Stimulated activated naive CD8-positive, alpha-beta T cell treated with anti-CD3 and anti-CD28 coated beads, Interleukin-15, Interleukin-2, amounts not matched to agents 100 ng/mL and 50 ng/mL, for 24 hours (primary cell): ENCODE data around the gene GBX1.

Source experiments
- H3K27ac Mint-ChIP-seq: one replicate; pipeline ENCODE4 v1.8.0; 2021; ENCODE audit warnings: mild to moderate bottlenecking, mixed read lengths
- H3K27me3 Mint-ChIP-seq: one replicate; pipeline ENCODE4 v1.8.0; 2021; ENCODE audit warnings: mixed read lengths
- H3K36me3 Mint-ChIP-seq: one replicate; pipeline ENCODE4 v1.8.0; 2021; ENCODE audit warnings: low read depth, mixed read lengths
- H3K4me1 Mint-ChIP-seq: one replicate; pipeline ENCODE4 v1.8.0; 2021; ENCODE audit warnings: low read depth, mixed read lengths
- H3K4me3 Mint-ChIP-seq: one replicate; pipeline ENCODE4 v1.8.0; 2021; ENCODE audit warnings: mild to moderate bottlenecking, mixed read lengths
- H3K9me3 Mint-ChIP-seq: one replicate; pipeline ENCODE4 v1.8.0; 2021; ENCODE audit warnings: mixed read lengths

GBX1 gene

DNA sequence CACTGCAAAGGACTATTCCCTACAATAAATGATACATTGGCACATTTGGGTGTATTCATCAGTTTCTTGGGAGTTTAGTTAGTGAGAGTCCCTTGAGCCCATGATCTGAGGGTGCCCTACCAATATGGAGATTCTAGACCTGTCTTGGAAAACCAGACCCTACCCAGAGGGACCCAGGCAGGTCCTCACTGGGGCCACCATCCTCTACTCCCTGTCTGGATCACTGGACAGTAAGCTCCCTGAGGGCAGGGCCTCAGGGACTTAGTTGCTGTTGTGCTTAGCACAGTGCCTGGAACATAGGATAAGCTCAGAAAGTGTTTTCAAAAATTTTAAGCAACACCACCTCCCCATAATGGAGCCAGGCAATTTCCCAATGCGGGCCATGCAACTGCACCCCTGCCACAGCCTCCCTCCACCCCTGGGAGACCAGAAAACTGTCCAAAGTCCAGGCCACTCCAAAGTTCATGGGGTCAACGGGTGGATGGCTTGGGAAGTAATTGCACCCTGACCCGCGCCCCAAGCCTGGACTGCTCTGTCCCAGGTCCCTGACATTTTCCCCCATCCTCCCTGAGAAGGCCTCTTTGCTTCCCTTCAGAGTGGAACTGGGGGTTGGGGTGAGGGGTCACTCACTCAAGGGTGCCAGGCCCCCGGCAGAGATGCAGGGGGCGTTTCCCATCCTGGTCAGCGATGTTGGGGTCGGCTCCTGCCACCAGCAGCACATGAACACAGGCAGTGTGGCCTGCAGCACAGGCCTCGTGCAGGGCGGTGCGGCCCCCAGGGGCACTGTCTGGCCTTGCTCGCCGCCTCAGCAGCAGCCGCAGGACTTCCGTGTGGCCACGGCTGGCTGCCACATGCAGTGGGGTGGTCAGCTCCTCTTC, 18.5 kb upstream of the GBX1 start:
- no peaks in the 10 kb centered on the region for H3K36me3 Mint-ChIP-seq
- peaks cover 4% of the 10 kb centered on the region for H3K27me3 Mint-ChIP-seq
- H3K4me3 Mint-ChIP-seq: no peak overlapping the region
- H3K27ac Mint-ChIP-seq: no peak overlapping the region
- H3K9me3 Mint-ChIP-seq: no peaks in the 10 kb centered on the region
- no peaks in the 10 kb centered on the region for H3K4me1 Mint-ChIP-seq

DNA sequence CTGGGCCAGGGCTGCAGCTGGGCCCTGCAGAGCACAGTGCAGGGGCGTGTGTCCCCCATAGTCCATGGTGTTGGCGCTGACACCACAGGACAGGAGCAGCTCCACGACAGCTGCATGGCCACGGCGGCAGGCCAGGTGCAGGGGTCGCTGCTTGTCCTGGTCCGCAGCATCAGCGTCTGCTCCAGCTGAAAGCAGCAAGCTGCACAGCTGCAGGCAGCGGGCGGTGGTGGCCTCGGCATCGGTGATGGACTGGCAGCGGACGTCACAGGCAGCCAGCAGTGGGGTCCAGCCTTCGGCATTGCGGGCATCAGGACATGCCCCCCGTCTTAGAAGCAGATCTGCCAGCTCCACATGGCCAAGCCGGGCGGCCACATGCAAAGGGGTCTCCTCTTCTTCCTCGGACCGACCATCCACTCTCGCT, 13.5 kb upstream of the GBX1 start:
- Mint-ChIP-seq H3K36me3 (no peaks in the 10 kb centered on the region), H3K27me3 (peaks cover 13% of the 10 kb centered on the region), H3K27ac (no peak overlapping the region), H3K4me1 (no peaks in the 10 kb centered on the region), H3K9me3 (no peaks in the 10 kb centered on the region), H3K4me3 (no peak overlapping the region)

DNA sequence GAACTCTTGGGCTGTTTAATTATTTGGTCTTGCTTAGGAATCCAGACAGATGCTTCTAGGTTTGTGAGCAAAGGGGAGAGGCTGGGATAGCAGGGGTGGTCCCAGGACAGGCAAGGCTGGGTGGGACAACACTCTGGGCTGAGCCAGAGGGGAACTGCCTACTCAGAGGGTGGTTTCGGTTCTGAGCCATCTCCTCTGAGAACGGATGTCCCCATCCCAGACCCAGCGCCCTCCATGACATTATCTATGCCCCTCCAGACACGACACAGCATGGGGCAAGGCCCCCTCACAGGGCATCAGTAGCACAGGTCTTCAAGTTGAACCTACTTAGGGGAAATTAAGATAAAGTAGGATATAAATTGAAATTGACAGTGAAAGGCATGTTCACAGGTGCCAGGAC, 12.5 kb upstream of the GBX1 start:
- no peak overlapping the region for H3K4me3 Mint-ChIP-seq
- H3K27ac Mint-ChIP-seq: no peak overlapping the region
- no peaks in the 10 kb centered on the region for H3K9me3 Mint-ChIP-seq
- peaks cover 13% of the 10 kb centered on the region for H3K27me3 Mint-ChIP-seq
- H3K4me1 Mint-ChIP-seq: no peaks in the 10 kb centered on the region
- H3K36me3 Mint-ChIP-seq: no peaks in the 10 kb centered on the region

DNA sequence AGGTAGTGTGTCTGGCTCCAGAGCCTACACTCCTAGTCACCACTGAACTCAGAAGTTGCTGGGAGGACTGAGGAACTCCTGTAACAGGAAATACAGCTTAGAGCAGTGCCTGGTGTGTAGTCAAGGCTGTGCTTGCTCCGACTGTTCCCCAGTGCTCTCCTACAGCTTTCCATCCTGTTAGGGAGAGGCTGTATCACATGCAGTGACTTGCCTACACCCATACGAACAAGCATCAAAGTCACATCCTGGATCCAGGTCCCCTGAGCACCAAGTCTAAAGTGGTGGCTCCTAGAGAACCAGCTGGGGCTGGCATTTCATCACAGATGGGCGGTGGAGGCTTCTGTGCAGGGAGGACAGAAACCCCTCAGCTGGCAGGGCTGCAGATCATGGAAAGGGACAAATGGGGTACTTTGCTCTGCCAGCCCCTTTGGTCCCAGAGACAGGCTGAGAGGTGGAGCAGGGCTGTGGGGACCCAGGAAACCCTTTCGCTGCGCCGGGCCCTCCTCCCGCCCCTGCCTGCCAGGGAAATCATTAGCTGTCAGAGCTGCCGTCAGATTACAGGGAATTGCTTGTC, 11.9 kb upstream of the GBX1 start:
- Mint-ChIP-seq H3K36me3 (no peaks in the 10 kb centered on the region), H3K9me3 (no peaks in the 10 kb centered on the region), H3K27ac (no peak overlapping the region), H3K27me3 (peaks cover 13% of the 10 kb centered on the region), H3K4me1 (no peaks in the 10 kb centered on the region), H3K4me3 (no peak overlapping the region)

DNA sequence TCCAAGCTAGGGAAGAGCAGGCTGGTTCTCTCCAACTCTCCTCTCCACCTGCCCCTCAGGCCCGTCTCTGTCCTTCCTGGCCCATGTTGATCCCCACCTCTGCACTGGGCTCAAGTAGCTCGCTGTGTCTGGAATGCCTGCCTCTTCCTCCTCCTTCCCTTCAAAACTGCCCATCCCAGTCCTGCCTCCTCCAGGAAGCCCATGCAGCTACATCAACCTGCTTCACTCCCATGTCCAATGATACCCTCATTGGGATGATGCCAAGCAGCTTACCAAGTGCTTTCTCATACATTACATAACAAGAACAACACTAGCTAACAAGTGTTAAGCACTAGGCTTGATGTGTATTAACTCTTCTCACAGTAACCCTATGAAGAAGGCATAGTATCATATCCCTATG, 11.3 kb upstream of the GBX1 start:
- Mint-ChIP-seq H3K36me3 (no peaks in the 10 kb centered on the region), H3K9me3 (no peaks in the 10 kb centered on the region), H3K4me3 (no peak overlapping the region), H3K27me3 (peaks cover 15% of the 10 kb centered on the region), H3K4me1 (no peaks in the 10 kb centered on the region), H3K27ac (no peak overlapping the region)

DNA sequence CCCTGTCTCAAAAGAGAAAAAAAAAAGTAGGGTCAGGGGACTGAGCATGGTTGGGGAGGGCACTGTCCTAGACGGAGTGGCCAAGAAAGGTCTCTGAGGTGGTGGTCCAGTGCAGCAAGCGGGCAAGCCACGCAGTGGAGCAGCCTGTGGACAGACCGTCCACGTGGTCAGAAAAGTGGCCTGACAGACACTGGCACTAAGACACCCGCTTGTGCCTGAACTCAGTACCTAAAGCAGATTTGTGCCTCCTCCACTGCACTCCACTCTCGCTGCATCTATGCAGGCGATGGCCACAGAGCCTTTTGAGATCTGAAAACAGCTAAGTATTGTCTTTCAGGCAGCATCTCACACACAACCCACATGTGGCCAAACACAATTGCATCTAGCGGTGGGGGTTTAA, 10.7 kb upstream of the GBX1 start:
- H3K9me3 Mint-ChIP-seq: no peaks in the 10 kb centered on the region
- no peak overlapping the region for H3K27ac Mint-ChIP-seq
- H3K36me3 Mint-ChIP-seq: no peaks in the 10 kb centered on the region
- H3K4me3 Mint-ChIP-seq: no peak overlapping the region
- no peaks in the 10 kb centered on the region for H3K4me1 Mint-ChIP-seq
- H3K27me3 Mint-ChIP-seq: peaks cover 21% of the 10 kb centered on the region

DNA sequence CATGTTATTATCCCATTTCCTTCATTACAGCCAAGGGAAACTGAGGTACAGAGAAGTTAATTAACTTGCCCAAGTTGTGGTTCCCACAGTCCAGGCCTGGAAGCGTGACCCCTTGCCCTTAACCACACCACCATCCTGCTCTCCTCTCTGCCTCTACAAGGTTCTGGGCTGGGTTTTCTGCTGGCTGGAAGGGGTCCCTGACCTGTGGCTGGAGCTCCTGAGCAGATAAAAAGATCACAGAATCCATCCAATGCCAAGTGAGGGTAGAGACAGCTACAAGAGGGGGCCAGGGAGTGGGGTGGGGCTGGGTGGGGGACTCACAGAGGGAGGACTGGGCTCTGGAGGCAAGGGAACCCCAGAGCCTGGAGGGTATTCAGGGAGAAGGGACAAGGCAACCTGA, 9.8 kb upstream of the GBX1 start:
- H3K27me3 Mint-ChIP-seq: peaks cover 30% of the 10 kb centered on the region

DNA sequence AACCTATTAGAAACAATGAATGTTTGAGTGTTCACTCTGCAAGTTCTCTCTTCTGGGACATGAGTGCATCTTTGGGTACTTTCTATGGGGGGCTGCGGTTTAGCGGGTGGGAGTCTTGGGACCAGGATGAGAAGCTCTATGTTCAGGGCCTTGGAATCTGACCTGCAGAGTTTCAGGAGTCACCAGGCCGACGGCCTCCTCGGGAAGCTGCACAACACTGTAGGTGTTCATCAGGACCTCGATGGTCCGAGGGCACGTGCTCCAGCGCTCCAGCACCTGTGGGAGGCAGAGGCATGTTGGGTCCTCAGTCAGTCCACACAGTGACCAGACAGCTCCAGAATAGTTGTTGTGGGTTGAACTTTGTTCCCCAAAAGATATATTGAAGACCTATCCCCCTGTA, 8.9 kb upstream of the GBX1 start:
- Mint-ChIP-seq H3K27me3 (peaks cover 32% of the 10 kb centered on the region), H3K4me1 (peaks cover 7% of the 10 kb centered on the region), H3K9me3 (no peaks in the 10 kb centered on the region), H3K4me3 (no peak overlapping the region), H3K36me3 (no peaks in the 10 kb centered on the region), H3K27ac (no peak overlapping the region)

More for the DNA sequence above, 9.8 kb upstream of the GBX1 start:
- no peak overlapping the region for H3K4me3 Mint-ChIP-seq
- no peaks in the 10 kb centered on the region for H3K36me3 Mint-ChIP-seq
- H3K9me3 Mint-ChIP-seq: no peaks in the 10 kb centered on the region
- H3K27ac Mint-ChIP-seq: no peak overlapping the region
- peaks cover 5% of the 10 kb centered on the region for H3K4me1 Mint-ChIP-seq

DNA sequence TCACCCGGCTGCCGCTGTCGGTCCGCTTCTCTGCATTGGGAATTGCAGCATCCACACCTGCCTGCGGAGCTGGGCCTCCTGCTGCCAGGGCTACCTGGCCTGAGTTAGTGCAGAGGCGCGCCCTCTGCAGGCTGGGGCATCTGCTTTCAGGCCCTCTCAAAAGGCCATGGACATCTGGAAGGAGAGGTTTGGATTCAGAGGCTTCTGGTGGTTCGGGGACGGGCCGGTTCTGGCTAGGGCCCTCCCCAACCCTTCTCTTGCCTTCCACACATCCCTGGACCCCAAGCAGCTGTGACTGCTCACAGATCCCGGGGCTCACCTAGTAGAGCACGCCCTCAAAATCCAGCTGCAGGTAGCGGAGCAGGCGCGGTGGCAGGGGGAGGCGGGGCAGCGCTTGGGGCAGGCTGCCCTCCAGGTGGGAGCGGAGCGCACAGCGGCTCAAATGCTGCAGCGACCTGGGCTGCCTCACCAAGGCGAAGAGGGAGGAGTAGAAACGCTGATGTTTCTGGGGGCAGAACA, 8.4 kb upstream of the GBX1 start:
- Mint-ChIP-seq H3K36me3 (no peaks in the 10 kb centered on the region), H3K27ac (no peak overlapping the region), H3K9me3 (no peaks in the 10 kb centered on the region), H3K4me1 (peaks cover 7% of the 10 kb centered on the region), H3K27me3 (peaks cover 37% of the 10 kb centered on the region), H3K4me3 (no peak overlapping the region)

DNA sequence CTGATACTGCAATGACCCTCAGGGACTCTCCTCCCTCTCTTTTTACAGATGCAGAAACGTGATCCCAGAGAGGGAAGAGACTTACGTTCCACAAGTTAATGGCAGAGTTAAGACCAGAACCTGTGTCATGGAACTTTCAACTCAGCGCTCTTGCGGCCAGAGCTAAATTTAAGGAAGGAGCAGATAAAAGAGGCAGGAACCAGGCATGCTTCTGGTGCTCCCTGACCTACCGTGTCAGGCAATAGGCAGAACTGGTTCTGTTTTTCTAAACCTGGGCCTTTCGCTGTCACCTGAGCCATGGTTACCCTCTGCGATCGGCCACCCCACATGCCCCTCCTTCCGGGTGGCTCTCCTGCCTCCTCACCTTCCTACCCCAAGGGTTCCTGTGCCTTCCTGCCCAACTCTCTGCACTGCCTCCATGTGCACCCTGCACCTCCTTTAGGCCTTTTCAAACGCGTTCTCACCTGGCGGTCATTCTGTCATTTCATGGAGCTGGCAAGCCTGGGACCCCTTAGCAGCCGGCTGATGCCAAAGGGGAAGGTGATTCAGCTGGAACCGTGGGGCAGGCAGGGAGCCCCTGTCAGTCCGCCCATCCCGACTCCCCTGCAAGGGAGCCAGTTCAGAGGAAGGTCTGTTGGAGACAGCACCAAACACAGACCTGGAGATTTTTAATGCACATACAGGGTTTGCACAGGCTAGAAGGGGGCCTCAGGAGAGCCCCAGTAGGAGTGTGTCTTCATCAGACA, 7.7 kb upstream of the GBX1 start:
- Mint-ChIP-seq H3K4me1 (peaks cover 7% of the 10 kb centered on the region), H3K9me3 (no peaks in the 10 kb centered on the region), H3K4me3 (no peak overlapping the region), H3K27me3 (peaks cover 37% of the 10 kb centered on the region), H3K27ac (no peak overlapping the region), H3K36me3 (no peaks in the 10 kb centered on the region)

DNA sequence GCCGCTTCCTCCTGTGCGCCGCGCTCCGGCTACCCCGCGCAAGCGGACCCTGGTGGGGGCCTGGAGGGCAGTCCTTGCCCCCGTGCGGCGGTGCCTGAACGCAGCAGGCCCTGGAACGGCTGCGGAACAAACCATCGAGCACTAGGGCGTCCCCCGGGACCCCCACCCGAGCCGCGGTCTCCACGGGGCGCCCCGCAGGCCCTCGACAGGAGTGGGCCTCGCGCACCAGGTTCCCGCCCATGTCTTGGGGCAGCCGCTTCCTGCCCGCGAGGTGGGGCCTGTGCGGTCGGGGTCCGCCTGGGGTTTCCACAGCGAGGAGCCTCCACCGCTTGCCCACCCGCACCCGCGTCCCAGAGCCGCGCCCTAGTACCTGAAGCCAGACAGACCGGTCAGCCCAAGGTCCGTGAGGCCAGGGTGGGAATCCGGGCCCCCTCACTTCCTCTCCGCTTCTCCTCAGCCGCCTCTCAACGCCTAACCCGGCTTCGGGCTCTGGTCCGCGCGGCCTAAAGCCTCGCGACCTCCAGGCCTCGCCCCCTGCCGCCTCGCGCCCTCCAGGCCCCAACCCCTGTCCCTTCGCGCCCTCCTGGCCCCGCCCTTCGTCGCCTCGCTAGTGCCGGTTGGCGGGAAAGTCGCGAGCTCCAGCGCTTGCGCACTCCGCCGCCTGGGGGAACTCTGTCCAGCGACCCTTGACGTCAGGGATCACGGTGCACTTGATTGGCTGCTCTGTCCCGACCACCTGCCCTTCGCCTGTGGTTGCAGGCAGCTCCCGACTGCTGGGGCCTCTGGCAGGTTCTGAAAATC, 7.0 kb upstream of the GBX1 start:
- Mint-ChIP-seq H3K9me3 (no peaks in the 10 kb centered on the region), H3K27me3 (peaks cover 44% of the 10 kb centered on the region), H3K4me3 (no peak overlapping the region), H3K27ac (no peak overlapping the region), H3K4me1 (peaks cover 7% of the 10 kb centered on the region), H3K36me3 (no peaks in the 10 kb centered on the region)

DNA sequence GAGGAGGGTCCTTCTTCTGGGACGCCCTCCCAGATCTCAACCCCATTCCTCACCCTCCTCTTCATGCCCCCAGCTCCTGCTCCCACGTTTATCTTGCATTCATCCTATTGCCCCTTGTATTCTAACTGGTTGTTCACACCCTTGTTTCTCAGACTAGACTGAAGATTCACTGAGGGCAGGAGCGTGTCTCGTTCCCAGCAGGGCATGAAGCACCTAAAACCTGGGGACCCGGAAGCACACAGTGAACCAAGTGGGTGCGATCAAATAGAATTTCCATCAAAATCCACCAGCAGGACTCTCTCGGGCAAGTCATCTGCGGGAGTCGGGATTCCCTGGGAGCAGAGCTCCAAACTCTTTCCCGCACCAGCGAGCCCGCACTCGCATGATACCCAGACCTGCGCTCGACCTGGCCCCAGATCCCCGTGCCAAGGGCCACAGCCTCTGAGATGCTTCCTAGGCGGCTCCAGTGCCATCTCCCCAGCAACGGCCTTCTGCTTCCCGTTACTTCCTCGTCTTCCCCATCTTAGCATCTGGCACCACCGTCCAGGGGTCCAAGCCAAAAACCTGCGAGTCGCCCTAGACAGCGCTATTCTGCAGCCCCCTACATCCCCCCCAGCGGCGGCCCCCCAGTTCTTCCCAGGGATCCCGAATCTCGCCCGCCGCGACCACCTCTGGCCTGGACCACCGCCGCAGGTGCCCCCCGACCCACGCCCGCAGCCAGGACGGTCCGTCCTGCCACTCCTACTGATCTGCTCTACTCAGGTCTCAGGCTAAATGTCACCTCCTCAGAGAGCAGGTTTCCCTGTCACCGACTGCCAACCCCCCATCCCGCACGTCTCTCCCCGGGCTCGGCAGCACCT, 6.1 kb upstream of the GBX1 start:
- Mint-ChIP-seq H3K36me3 (no peaks in the 10 kb centered on the region), H3K27ac (no peak overlapping the region), H3K9me3 (no peaks in the 10 kb centered on the region), H3K27me3 (peaks cover 49% of the 10 kb centered on the region), H3K4me1 (peaks cover 9% of the 10 kb centered on the region), H3K4me3 (no peak overlapping the region)

DNA sequence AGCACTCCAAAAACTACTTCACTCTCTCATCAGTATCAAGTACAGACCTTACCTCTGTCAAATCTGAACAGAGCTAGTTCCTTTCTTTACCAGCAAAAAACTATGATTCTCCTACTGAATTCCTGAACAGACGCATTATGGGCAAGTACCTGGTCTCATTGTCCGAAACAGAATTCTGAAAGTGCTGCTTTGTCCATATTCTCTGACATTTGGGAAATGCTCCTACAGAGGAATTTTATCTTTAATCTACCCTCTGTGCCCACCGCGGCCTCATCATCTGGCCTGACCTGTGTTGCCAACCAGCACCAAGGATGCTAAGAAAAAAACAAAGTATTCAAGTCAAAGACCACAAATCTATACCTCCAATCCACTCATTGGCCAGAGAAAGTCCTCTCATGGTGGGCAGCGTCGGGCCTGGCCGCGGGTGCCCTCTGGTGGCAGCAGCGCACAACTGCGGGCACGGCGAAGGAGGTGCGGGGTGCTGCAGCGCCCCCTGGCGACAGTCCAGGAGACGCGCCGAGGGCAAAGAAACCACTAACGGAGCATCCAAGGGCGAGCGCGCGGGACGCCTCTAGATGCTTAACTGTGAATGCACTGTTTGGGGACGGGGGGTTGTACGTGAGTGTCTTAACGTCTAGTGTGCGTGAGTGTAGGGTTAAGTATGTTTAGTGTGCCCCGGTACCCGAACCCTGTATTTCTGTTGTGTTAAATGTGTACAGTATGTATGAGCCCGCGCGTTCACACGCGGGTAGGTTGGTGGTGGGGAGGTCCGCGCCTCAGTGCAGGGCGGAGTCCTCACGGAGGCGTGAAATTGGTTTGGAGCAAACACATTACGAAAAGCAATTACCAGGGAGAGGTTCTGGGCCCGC, 5.0 kb upstream of the GBX1 start:
- Mint-ChIP-seq H3K36me3 (no peaks in the 10 kb centered on the region), H3K27ac (peak overlapping the region; percentile 52), H3K27me3 (peaks cover 54% of the 10 kb centered on the region)

More for the DNA sequence above, 5.0 kb upstream of the GBX1 start:
- Mint-ChIP-seq H3K4me3 (no peak overlapping the region), H3K4me1 (peaks cover 12% of the 10 kb centered on the region), H3K9me3 (no peaks in the 10 kb centered on the region)
